ENCODE measurements around the gene RTRAF. TPM values are rescaled to one million over a fixed set of nuclear protein-coding genes. Genes with fewer than 3 reads are reported as not detected.

Gene RTRAF
- polyA plus RNA-seq, 1 experiment, result 205 TPM

DNA sequence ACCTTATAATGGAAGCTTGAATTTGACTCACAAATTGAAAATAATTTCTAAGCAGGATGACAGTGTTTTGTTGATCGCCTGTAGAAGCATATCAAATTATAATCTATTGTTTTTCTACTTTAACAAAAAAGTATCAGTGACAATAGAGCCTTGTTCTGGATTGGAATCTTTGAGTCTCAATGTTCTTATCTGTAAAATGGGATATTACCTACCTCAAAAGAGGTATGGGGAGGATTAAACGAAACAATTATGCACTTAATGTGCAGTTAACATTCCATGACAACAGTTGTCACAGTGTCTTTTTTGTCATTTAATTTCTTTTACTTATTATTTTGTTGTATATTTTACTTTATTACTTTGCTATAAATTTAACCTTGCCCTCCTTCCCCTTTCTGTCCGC lies 1.1 kb downstream of the RTRAF start:
- peak overlapping the region; percentile 100 for H3K4me3 ChIP-seq (ENCODE audit: low read depth, low read length)
- ChIA-PET POLR2A (no interaction called here), CTCF (no interaction called here)
- DNase-seq (ENCODE audit: low read depth), result no peak
- no peak for TF ChIP-seq CTCF (IDR thresholded peaks at IDR 0.05; ENCODE audit: insufficient read depth, low read depth, low read length)
- no peaks in the 10 kb centered on the region for H3K27me3 ChIP-seq (ENCODE audit: control insufficient read depth, insufficient read depth, low read length)
- peaks cover 2% of the 10 kb centered on the region; the same call in 1 of the 2 replicates for H3K36me3 ChIP-seq (ENCODE audit: control insufficient read depth, insufficient read depth, low read length)

DNA sequence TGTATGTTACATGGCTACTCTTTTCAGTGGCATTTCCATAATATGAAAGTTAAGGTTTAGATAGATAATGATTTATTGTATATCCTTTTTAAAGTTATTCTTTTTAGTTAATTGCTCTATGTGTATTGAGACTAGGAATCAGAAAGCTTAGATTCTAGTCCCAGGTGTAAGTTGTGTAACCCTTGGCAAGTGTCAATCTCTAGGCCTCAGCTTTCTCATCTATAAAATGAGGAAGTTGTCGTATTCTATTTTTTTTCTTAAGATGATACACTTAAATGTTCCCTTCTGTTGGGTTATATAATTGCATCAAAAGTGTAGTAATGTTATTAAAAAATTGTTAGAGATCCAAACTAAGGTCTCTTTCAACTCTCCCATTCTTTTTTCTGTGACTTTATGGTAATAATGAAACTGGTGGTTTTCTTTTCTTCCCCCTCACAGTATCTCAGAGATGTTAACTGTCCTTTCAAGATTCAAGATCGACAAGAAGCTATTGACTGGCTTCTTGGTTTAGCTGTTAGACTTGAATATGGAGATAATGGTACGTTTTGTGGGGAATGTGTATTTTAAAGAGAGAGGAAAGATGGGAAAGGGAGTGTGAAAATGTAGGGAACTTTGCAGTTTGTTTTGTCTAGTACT lies 4.1 kb downstream of the RTRAF start:
- TF ChIP-seq CTCF (IDR thresholded peaks at IDR 0.05; ENCODE audit: insufficient read depth, low read depth, low read length), result no peak
- CTCF ChIA-PET, result interaction anchor here (1.0 to 5.8 kb wide), 5 partner anchors 14 to 214 kb away, joined by 3 to 57 read pairs (median 4); partner anchors contain the start of gene NID2
- Histone ChIP-seq H3K4me3 (ENCODE audit: low read depth, low read length) (no peak overlapping the region), H3K27me3 (ENCODE audit: control insufficient read depth, insufficient read depth, low read length) (no peaks in the 10 kb centered on the region), H3K36me3 (ENCODE audit: control insufficient read depth, insufficient read depth, low read length) (peaks cover 2% of the 10 kb centered on the region; the same call in 1 of the 2 replicates)
- POLR2A ChIA-PET, result no interaction called here
- no peak for DNase-seq (ENCODE audit: low read depth)

- POLR2A ChIA-PET, result no interaction called here
These were observed 6.9 kb downstream of the RTRAF start for GRCh38 chr14:51996148-51996746.

GRCh38 chr14:51998348-51998747 lies 9.0 kb downstream of the RTRAF start:
- H3K4me3 ChIP-seq (ENCODE audit: low read depth, low read length), result no peak overlapping the region
- no peak for TF ChIP-seq CTCF (IDR thresholded peaks at IDR 0.05; ENCODE audit: insufficient read depth, low read depth, low read length)
- ChIA-PET POLR2A (no interaction called here), CTCF (interaction anchor here (0.7 kb wide), 1 partner anchor 72 kb away, joined by 3 read pairs; no protein-coding TSS in a partner anchor)
- no peaks in the 10 kb centered on the region for H3K27me3 ChIP-seq (ENCODE audit: control insufficient read depth, insufficient read depth, low read length)
- no peak for DNase-seq (ENCODE audit: low read depth)
- peaks cover 8% of the 10 kb centered on the region; the same call in 1 of the 2 replicates for H3K36me3 ChIP-seq (ENCODE audit: control insufficient read depth, insufficient read depth, low read length)

More at GRCh38 chr14:51996148-51996746, 6.9 kb downstream of the RTRAF start:
- DNase-seq (ENCODE audit: low read depth), result no peak
- TF ChIP-seq CTCF (IDR thresholded peaks at IDR 0.05; ENCODE audit: insufficient read depth, low read depth, low read length), result peak; percentile 66
- no peak overlapping the region for H3K4me3 ChIP-seq (ENCODE audit: low read depth, low read length)
- H3K36me3 ChIP-seq (ENCODE audit: control insufficient read depth, insufficient read depth, low read length), result peaks cover 3% of the 10 kb centered on the region; the same call in 1 of the 2 replicates
- no peaks in the 10 kb centered on the region for H3K27me3 ChIP-seq (ENCODE audit: control insufficient read depth, insufficient read depth, low read length)
- CTCF ChIA-PET, result interaction anchor here (0.6 to 5.8 kb wide), 20 partner anchors 14 to 277 kb away, joined by 3 to 57 read pairs (median 4); partner anchors contain the start of gene NID2

- DNase-seq (ENCODE audit: low read depth), result no peak
- H3K4me3 ChIP-seq (ENCODE audit: low read depth, low read length), result no peak overlapping the region
- no peaks in the 10 kb centered on the region for H3K27me3 ChIP-seq (ENCODE audit: control insufficient read depth, insufficient read depth, low read length)
- POLR2A ChIA-PET, result no interaction called here
- H3K36me3 ChIP-seq (ENCODE audit: control insufficient read depth, insufficient read depth, low read length), result peaks cover 6% of the 10 kb centered on the region; the same call in 1 of the 2 replicates
- CTCF ChIA-PET, result interaction anchor here (1.3 kb wide), 1 partner anchor 45 kb away, joined by 6 read pairs; no protein-coding TSS in a partner anchor
- TF ChIP-seq CTCF (IDR thresholded peaks at IDR 0.05; ENCODE audit: insufficient read depth, low read depth, low read length), result no peak
These were observed 9.7 kb downstream of the RTRAF start for GRCh38 chr14:51999084-51999483.

Data from BJ (cell line).